Measurements from ENCODE around the gene ATF1. TPM values are rescaled to one million over a fixed set of nuclear protein-coding genes. Genes with fewer than 3 reads are reported as not detected.

The ATF1 gene
- total RNA-seq, 4 donors from 2014 or later = 14.5 to 44.6 (median 18.5) TPM

GRCh38 chr12:50780013-50780412 lies 16.1 kb downstream of the ATF1 start:
- Histone ChIP-seq H3K27me3 (no peaks in the 10 kb centered on the region), H3K4me3 (no peak overlapping the region), H3K4me1 (peaks cover 0 to 13% (median 0%) of the 10 kb centered on the region in 4 donors), H3K36me3 (peaks cover 0 to 28% (median 0%) of the 10 kb centered on the region in 3 donors), H3K27ac (no peak overlapping the region), H3K9me3 (no peaks in the 10 kb centered on the region)
- TF ChIP-seq POLR2A (IDR thresholded peaks at IDR 0.05) (no peak), CTCF (IDR thresholded peaks at IDR 0.05) (no peak)
- DNase-seq = no peak

- H3K9me3 ChIP-seq = no peaks in the 10 kb centered on the region
- TF ChIP-seq POLR2A (IDR thresholded peaks at IDR 0.05) (no peak), CTCF (IDR thresholded peaks at IDR 0.05) (no peak)
- no peaks in the 10 kb centered on the region for H3K4me1 ChIP-seq
- H3K36me3 ChIP-seq = peaks cover 0 to 28% (median 0%) of the 10 kb centered on the region in 3 donors
- DNase-seq = no peak
- no peak overlapping the region for H3K27ac ChIP-seq
- no peaks in the 10 kb centered on the region for H3K27me3 ChIP-seq
- H3K4me3 ChIP-seq = no peak overlapping the region
Measured at GRCh38 chr12:50784501-50784900, 20.6 kb downstream of the ATF1 start.

GRCh38 chr12:50785406-50786001 lies 21.6 kb downstream of the ATF1 start:
- Histone ChIP-seq H3K9me3 (no peaks in the 10 kb centered on the region), H3K27me3 (no peaks in the 10 kb centered on the region), H3K4me1 (no peaks in the 10 kb centered on the region), H3K27ac (no peak overlapping the region), H3K36me3 (peaks cover 0 to 27% (median 0%) of the 10 kb centered on the region in 3 donors), H3K4me3 (no peak overlapping the region)
- TF ChIP-seq CTCF (IDR thresholded peaks at IDR 0.05) = no peak
- no peak for TF ChIP-seq POLR2A (IDR thresholded peaks at IDR 0.05)
- DNase-seq = no peak

GRCh38 chr12:50786498-50787231 lies 22.8 kb downstream of the ATF1 start:
- H3K9me3 ChIP-seq = no peaks in the 10 kb centered on the region
- H3K4me1 ChIP-seq = no peaks in the 10 kb centered on the region
- no peak overlapping the region for H3K4me3 ChIP-seq
- H3K27me3 ChIP-seq = no peaks in the 10 kb centered on the region
- TF ChIP-seq CTCF (IDR thresholded peaks at IDR 0.05) (no peak), POLR2A (IDR thresholded peaks at IDR 0.05) (no peak)
- H3K36me3 ChIP-seq = peaks cover 0 to 16% (median 0%) of the 10 kb centered on the region in 3 donors
- DNase-seq = no peak
- H3K27ac ChIP-seq = no peak overlapping the region

GRCh38 chr12:50787618-50788017 lies 23.7 kb downstream of the ATF1 start:
- no peak overlapping the region for H3K4me3 ChIP-seq
- peaks cover 0 to 6% (median 0%) of the 10 kb centered on the region in 3 donors for H3K36me3 ChIP-seq
- no peaks in the 10 kb centered on the region for H3K4me1 ChIP-seq
- DNase-seq = no peak
- no peak for TF ChIP-seq POLR2A (IDR thresholded peaks at IDR 0.05)
- no peak for TF ChIP-seq CTCF (IDR thresholded peaks at IDR 0.05)
- H3K27ac ChIP-seq = no peak overlapping the region
- H3K9me3 ChIP-seq = no peaks in the 10 kb centered on the region
- H3K27me3 ChIP-seq = no peaks in the 10 kb centered on the region
